SK-N-SH (cell line): ENCODE results near the gene RB1.

Source experiments
- EZH2phosphoT487 ChIP-seq: fragments of 200-600 bp; sonication (generic); IDR thresholded peaks from 2 replicates; pipeline ENCODE4 v1.6.1; 2017; ENCODE audit warnings: low read depth, mixed run types, mild to moderate bottlenecking, antibody characterized with exemption, moderate library complexity, borderline replicate concordance
- FOSL2 ChIP-seq: IDR thresholded peaks from 2 replicates; pipeline ENCODE4 v1.4.0; 2012; ENCODE audit warnings: low read depth, mild to moderate bottlenecking, moderate library complexity, borderline replicate concordance
- FOXJ3 ChIP-seq: sonication (generic); formaldehyde crosslinking; IDR thresholded peaks from 2 replicates; pipeline ENCODE4 v1.5.1; 2020; ENCODE audit warnings: mild to moderate bottlenecking, missing genetic modification reagents
- NRF1 ChIP-seq: IDR thresholded peaks from 2 replicates; pipeline ENCODE4 v1.6.1; 2012; ENCODE audit warnings: low read depth, mild to moderate bottlenecking, low read length
- POLR2AphosphoS5 ChIP-seq: IDR thresholded peaks from 2 replicates; pipeline ENCODE4 v1.6.1; 2012; ENCODE audit warnings: low read depth, low read length
- TAF1 ChIP-seq: IDR thresholded peaks from 2 replicates; pipeline ENCODE4 v1.6.1; 2012; ENCODE audit warnings: low read depth, mild to moderate bottlenecking, low read length, moderate library complexity, borderline replicate concordance
- YY1 ChIP-seq: IDR thresholded peaks from 2 replicates; pipeline ENCODE4 v1.4.0; 2012; ENCODE audit warnings: low read depth, mild to moderate bottlenecking
- TF ChIP-seq, protein P1 (sequence below): fragments of 200-600 bp; sonication (generic); IDR thresholded peaks from 2 replicates; pipeline ENCODE4 v1.6.1; 2017; ENCODE audit warnings: antibody characterized with exemption, mild to moderate bottlenecking, moderate library complexity
- TF ChIP-seq, protein P2 (sequence below): IDR thresholded peaks from 2 replicates; pipeline ENCODE4 v1.4.0; 2012; ENCODE audit warnings: low read depth
- TF ChIP-seq, protein P3 (sequence below): IDR thresholded peaks from 2 replicates; pipeline ENCODE4 v1.4.0; 2012; ENCODE audit warnings: low read depth, borderline replicate concordance
- TF ChIP-seq, protein P4 (sequence below): fragments of 150-350 bp; IDR thresholded peaks from 2 replicates; pipeline ENCODE4 v1.6.1; 2017; ENCODE audit warnings: antibody characterized with exemption, low read length, low read depth, borderline replicate concordance

DNA sequence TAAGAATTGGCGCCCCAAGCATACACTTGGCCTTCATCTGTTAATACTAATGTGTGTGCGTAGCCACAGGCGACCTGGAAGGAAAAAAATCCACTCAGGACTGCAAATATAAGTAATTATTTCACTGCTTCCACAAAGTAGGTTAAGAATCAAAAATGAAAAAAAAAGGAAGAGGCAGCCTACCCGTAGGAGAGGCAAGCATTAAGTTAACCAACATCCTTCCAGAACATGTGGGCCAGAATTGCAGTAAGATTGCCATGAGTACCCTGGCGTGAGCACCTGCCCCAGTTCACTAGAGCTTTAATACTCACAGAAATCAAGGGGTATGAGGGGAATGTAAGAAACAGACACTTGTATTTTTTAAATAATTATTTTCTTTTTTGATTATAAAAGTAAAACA is 207.1 kb downstream of the RB1 start:
- TF ChIP-seq, protein P1, sequence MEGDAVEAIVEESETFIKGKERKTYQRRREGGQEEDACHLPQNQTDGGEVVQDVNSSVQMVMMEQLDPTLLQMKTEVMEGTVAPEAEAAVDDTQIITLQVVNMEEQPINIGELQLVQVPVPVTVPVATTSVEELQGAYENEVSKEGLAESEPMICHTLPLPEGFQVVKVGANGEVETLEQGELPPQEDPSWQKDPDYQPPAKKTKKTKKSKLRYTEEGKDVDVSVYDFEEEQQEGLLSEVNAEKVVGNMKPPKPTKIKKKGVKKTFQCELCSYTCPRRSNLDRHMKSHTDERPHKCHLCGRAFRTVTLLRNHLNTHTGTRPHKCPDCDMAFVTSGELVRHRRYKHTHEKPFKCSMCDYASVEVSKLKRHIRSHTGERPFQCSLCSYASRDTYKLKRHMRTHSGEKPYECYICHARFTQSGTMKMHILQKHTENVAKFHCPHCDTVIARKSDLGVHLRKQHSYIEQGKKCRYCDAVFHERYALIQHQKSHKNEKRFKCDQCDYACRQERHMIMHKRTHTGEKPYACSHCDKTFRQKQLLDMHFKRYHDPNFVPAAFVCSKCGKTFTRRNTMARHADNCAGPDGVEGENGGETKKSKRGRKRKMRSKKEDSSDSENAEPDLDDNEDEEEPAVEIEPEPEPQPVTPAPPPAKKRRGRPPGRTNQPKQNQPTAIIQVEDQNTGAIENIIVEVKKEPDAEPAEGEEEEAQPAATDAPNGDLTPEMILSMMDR, result no peak
- TF ChIP-seq, protein P2, sequence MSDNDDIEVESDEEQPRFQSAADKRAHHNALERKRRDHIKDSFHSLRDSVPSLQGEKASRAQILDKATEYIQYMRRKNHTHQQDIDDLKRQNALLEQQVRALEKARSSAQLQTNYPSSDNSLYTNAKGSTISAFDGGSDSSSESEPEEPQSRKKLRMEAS, result no peak
- TF ChIP-seq, protein P3, sequence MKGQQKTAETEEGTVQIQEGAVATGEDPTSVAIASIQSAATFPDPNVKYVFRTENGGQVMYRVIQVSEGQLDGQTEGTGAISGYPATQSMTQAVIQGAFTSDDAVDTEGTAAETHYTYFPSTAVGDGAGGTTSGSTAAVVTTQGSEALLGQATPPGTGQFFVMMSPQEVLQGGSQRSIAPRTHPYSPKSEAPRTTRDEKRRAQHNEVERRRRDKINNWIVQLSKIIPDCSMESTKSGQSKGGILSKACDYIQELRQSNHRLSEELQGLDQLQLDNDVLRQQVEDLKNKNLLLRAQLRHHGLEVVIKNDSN, result no peak
- TF ChIP-seq NRF1 (no peak), YY1 (no peak), FOXJ3 (CRISPR knock-in tag) (no peak), POLR2AphosphoS5 (no peak), EZH2phosphoT487 (no peak), FOSL2 (no peak), TAF1 (no peak)
- TF ChIP-seq, protein P4, sequence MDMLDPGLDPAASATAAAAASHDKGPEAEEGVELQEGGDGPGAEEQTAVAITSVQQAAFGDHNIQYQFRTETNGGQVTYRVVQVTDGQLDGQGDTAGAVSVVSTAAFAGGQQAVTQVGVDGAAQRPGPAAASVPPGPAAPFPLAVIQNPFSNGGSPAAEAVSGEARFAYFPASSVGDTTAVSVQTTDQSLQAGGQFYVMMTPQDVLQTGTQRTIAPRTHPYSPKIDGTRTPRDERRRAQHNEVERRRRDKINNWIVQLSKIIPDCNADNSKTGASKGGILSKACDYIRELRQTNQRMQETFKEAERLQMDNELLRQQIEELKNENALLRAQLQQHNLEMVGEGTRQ, result no peak
